Mesodermal cell (in vitro differentiated cells): ENCODE results near the gene ALPP.
"Not testable (repeated sequence)": the region's sequence is repeated elsewhere in the genome, so short reads cannot be mapped to it uniquely, and the experiment has no call there.

Experiments used
- H3K27ac ChIP-seq: 2 replicates; pipeline ENCODE4 v1.7.0; 2013; ENCODE audit warnings: mild to moderate bottlenecking, low read depth, low read length, moderate library complexity; ENCODE audit not compliant: severe bottlenecking
- H3K36me3 ChIP-seq: 2 replicates; pipeline ENCODE4 v1.7.1; 2013; ENCODE audit warnings: mild to moderate bottlenecking, low read length, moderate library complexity; ENCODE audit not compliant: control insufficient read depth, insufficient read depth
- H3K4me1 ChIP-seq: one replicate; pipeline ENCODE4 v1.7.1; 2013; ENCODE audit warnings: mild to moderate bottlenecking, low read length; ENCODE audit not compliant: insufficient read depth, control insufficient read depth, poor library complexity, severe bottlenecking
- H3K4me3 ChIP-seq: 2 replicates; pipeline ENCODE4 v1.7.0; 2013; ENCODE audit warnings: low read length, control low read depth, mild to moderate bottlenecking; ENCODE audit not compliant: insufficient read depth, poor library complexity, severe bottlenecking; ENCODE audit errors: extremely low read depth
- H3K9me3 ChIP-seq: 2 replicates; pipeline ENCODE4 v1.7.1; 2013; ENCODE audit warnings: mild to moderate bottlenecking, low read length, moderate library complexity; ENCODE audit not compliant: control insufficient read depth
- WGBS, 2 experiments: methylation state at CpG; one replicate each; pipeline ENCODE4 v1.1.5; 2013; ENCODE audit warnings: missing lambda C conversion rate in 2 of 2; ENCODE audit not compliant: insufficient coverage in 2 of 2; 5-methylcytosine and 5-hydroxymethylcytosine counted together

The ALPP gene

DNA sequence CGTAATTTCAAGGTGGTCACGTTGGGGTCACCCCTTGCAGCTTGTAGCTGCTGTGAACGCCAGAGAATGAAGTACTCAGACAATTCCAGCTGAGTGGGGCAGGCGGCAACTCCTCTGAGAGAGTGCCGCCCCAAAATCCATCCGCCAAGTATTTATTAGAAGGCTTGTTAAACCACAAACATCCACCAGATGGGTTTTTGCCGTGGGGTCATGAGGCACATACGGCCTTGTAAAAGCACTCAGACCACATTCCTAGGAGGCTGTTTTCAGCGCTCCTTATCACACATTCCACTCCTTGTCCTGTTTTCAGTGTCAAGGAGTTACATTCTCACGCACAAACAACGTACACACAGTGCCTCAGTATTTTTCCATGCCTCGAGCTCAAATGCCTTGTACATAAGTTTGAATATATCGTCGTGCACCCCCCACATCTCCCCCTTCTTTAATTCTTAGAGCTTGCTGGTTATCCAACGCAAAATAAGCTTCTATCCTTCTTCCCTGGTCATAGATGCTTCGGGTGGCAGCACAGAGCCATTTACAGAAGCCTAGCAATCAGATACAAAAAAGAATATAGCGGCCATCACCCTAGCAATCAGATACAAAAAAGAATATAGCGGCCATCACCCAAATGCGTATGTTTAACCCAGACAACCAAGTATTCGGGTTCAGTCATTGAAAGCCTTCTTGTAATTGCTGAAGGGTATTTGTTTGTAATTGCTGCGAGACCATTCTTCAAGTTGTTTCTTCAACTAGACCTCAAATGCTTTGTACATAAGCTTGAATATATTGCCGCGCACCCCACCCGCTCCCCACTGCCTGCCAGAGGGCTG is 7.3 kb downstream of the ALPP start:
- H3K27ac ChIP-seq = peak overlapping the region; percentile 90
- no peaks in the 10 kb centered on the region for H3K9me3 ChIP-seq
- peak overlapping the region; percentile 49 for H3K4me3 ChIP-seq
- peaks cover 29% of the 10 kb centered on the region for H3K4me1 ChIP-seq
- 26 to 28% methylated on average over 17 to 21 of the region's 24 CpGs for WGBS, 2 experiments
- H3K36me3 ChIP-seq = no peaks in the 10 kb centered on the region

- Histone ChIP-seq H3K9me3 (no peaks in the 10 kb centered on the region), H3K36me3 (no peaks in the 10 kb centered on the region), H3K4me3 (peak overlapping the region; percentile 49), H3K27ac (peak overlapping the region; percentile 90), H3K4me1 (peaks cover 33% of the 10 kb centered on the region)
- WGBS, 2 experiments = 2 to 3% methylated on average over 6 to 23 of the region's 23 CpGs
These were observed 7.9 kb downstream of the ALPP start for GRCh38 chr2:232386490-232386739.

GRCh38 chr2:232386740-232387450 is 8.3 kb downstream of the ALPP start:
- H3K36me3 ChIP-seq = no peaks in the 10 kb centered on the region
- 1 to 5% methylated on average over 74 to 75 of the region's 75 CpGs for WGBS, 2 experiments
- peak overlapping the region; percentile 90 for H3K27ac ChIP-seq
- H3K9me3 ChIP-seq = no peaks in the 10 kb centered on the region
- peak overlapping the region; percentile 49 for H3K4me3 ChIP-seq
- H3K4me1 ChIP-seq = peaks cover 33% of the 10 kb centered on the region

DNA sequence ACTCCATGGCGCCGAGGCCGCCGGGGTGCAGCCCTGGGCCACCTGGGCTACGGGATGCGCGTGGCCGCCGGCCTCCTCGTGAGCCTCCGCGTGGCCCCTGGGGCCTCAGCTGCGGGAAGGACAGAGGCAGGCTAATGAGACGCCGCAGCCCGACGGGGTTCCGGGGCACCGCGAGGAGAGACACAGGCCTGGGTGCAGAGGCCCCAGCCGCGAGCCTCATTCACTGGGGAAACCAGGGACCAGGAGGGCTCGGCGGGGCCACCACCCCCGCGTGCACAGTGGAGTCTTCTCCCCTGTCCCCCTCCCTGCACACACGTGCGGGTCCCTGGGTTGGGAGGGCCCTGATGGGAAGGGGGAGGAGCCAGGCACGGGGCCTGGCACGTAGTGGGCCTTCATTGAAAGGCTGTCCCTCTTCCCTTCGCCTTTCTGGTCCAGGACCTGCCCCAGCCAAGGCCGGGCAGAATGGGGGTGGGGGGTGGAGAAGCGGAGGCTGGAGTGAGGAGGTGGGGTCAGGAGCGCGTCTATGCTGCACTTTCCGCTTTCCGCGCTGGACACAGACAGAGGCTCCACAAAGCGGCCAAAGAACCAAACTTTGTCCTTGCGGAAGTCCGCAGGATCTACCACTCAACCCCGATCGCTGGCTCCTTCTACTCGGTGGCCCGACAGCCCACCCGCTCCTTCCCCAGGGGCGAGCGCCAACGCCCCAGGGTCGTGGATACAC is 9.1 kb downstream of the ALPP start:
- Histone ChIP-seq H3K27ac (no peak overlapping the region), H3K36me3 (no peaks in the 10 kb centered on the region), H3K4me3 (peak overlapping the region; percentile 49), H3K9me3 (no peaks in the 10 kb centered on the region), H3K4me1 (peaks cover 31% of the 10 kb centered on the region)
- WGBS, 2 experiments = 3% methylated on average over 33 to 44 of the region's 50 CpGs

GRCh38 chr2:232388324-232388891 is 9.9 kb downstream of the ALPP start:
- Histone ChIP-seq H3K4me3 (peak overlapping the region; percentile 49), H3K9me3 (no peaks in the 10 kb centered on the region), H3K4me1 (peaks cover 31% of the 10 kb centered on the region), H3K36me3 (no peaks in the 10 kb centered on the region), H3K27ac (no peak overlapping the region)
- 13 to 17% methylated on average over 38 to 40 of the region's 42 CpGs for WGBS, 2 experiments

- Histone ChIP-seq H3K27ac (no peak overlapping the region), H3K36me3 (no peaks in the 10 kb centered on the region), H3K9me3 (no peaks in the 10 kb centered on the region), H3K4me3 (no peak overlapping the region), H3K4me1 (peaks cover 31% of the 10 kb centered on the region)
- 27 to 41% methylated on average over 3 of the region's 6 CpGs for WGBS, 2 experiments
These were observed 10.8 kb downstream of the ALPP start for GRCh38 chr2:232389327-232389726.

DNA sequence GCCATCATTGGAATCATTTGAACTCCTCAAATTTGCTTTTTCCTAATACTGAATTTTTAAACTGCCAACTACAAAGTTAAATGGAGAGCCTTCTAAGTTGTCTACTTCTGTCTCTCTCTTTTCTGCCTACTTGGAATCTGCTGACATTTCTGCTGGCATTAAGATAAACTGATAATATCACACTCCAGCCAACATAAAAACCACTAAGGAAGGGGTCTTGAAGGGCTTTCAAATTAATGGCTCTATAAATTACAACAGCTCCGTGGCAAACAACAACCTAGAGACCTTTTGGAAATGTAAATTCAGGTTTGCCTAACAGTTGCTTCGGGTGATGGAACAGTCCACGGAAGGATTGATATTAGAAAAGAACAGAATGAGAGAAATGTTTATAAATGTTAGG is 12.1 kb downstream of the ALPP start:
- Histone ChIP-seq H3K4me1 (peaks cover 28% of the 10 kb centered on the region), H3K4me3 (no peak overlapping the region), H3K36me3 (no peaks in the 10 kb centered on the region), H3K9me3 (no peaks in the 10 kb centered on the region), H3K27ac (no peak overlapping the region)
- 79 to 80% methylated on average over 2 of the region's 3 CpGs for WGBS, 2 experiments

DNA sequence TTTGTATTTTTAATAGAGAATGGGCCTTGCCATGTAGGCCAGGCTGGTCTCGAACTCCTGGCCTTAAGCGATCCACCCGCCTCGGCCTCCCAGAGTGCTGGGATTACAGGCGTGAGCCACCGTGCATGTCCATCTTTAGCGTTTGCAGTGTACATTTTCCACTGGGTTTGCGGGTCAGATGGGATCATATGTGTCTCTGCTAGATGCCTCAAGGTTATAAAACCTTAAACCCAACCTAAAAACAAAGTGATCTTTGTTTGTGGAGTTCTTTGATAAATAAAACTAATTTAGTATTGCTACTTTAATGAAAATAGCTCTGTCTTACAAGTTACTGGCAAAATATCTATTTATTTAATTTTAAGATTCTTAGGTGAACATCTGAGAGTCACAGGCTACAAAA is 15.0 kb downstream of the ALPP start:
- WGBS, 2 experiments = 87 to 98% methylated on average over 6 to 7 of the region's 8 CpGs
- Histone ChIP-seq H3K27ac (no peak overlapping the region), H3K9me3 (no peaks in the 10 kb centered on the region), H3K4me1 (peaks cover 23% of the 10 kb centered on the region), H3K4me3 (no peak overlapping the region), H3K36me3 (no peaks in the 10 kb centered on the region)

- 100% methylated on average over 5 of the region's 7 CpGs; no CpG with 5 or more reads in 1 of the 2 experiments for WGBS, 2 experiments
- H3K4me1 ChIP-seq = peaks cover 18% of the 10 kb centered on the region
- H3K27ac ChIP-seq, H3K4me3 ChIP-seq, H3K9me3 ChIP-seq, H3K36me3 ChIP-seq: not testable (repeated sequence)
These were observed 15.9 kb downstream of the ALPP start for GRCh38 chr2:232394431-232394830.

DNA sequence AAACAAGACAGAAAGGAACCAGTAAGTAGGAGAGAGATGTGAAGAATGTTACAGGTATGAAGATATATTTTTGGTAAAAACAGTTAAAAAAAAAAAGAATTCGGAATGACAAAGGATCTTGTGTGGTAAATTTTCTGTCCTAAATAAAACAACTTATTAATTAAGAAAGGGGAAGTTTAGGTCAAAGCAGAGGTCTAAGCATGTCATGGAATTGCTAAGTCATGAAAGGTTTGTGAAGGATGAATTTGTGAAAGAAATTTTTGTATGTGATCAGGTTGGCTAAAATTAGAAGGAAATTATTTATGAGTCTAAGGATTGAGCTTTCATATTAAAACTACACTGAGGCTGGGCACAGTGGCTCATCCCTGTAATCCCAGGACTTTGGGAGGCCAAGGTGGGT is 17.0 kb downstream of the ALPP start:
- 60% methylated on average over 1 of the region's 1 CpG; no CpG with 5 or more reads in 1 of the 2 experiments for WGBS, 2 experiments
- Histone ChIP-seq H3K9me3 (no peaks in the 10 kb centered on the region), H3K36me3 (no peaks in the 10 kb centered on the region), H3K27ac (no peak overlapping the region), H3K4me1 (peaks cover 7% of the 10 kb centered on the region), H3K4me3 (no peak overlapping the region)
